Endodermal cell (in vitro differentiated cells): Measurements from ENCODE around the gene DNAH6. TPM values are rescaled to one million over a fixed set of nuclear protein-coding genes. Genes with fewer than 3 reads are reported as not detected.

ENCODE experiments used
- DNase-seq: peaks from one replicate; pipeline ENCODE4 v3.0.0-alpha.2; 2017
- H3K27ac ChIP-seq: 2 replicates; pipeline ENCODE4 v1.5.1; 2013; ENCODE audit warnings: mild to moderate bottlenecking, low read depth, low read length, moderate library complexity
- H3K27me3 ChIP-seq: 2 replicates; pipeline ENCODE4 v1.6.1; 2013; ENCODE audit warnings: mild to moderate bottlenecking, low read length, moderate library complexity; ENCODE audit not compliant: insufficient read depth, control insufficient read depth, poor library complexity, severe bottlenecking
- H3K36me3 ChIP-seq: 2 replicates; pipeline ENCODE4 v1.7.0; 2013; ENCODE audit warnings: mild to moderate bottlenecking, low read length, moderate library complexity; ENCODE audit not compliant: control insufficient read depth, insufficient read depth
- H3K4me1 ChIP-seq: one replicate; pipeline ENCODE4 v1.7.0; 2013; ENCODE audit warnings: low read length; ENCODE audit not compliant: control insufficient read depth, insufficient read depth
- H3K4me3 ChIP-seq: 2 replicates; pipeline ENCODE4 v1.5.1; 2013; ENCODE audit warnings: mild to moderate bottlenecking, low read length, moderate library complexity
- H3K9ac ChIP-seq: 2 replicates; pipeline ENCODE4 v1.6.1; 2013; ENCODE audit warnings: mild to moderate bottlenecking, low read length, moderate library complexity; ENCODE audit not compliant: poor library complexity, severe bottlenecking; ENCODE audit errors: extremely low read depth
- H3K9me3 ChIP-seq: 2 replicates; pipeline ENCODE4 v1.6.1; 2013; ENCODE audit warnings: mild to moderate bottlenecking, low read length, moderate library complexity; ENCODE audit not compliant: control insufficient read depth
- H3K27ac Mint-ChIP-seq: 2 replicates; pipeline ENCODE4 v1.8.0; 2020; ENCODE audit warnings: mixed read lengths
- H3K27me3 Mint-ChIP-seq: 2 replicates; pipeline ENCODE4 v1.8.0; 2021; ENCODE audit warnings: mild to moderate bottlenecking, mixed read lengths; ENCODE audit not compliant: insufficient read depth
- H3K36me3 Mint-ChIP-seq: 2 replicates; pipeline ENCODE4 v1.8.0; 2020; ENCODE audit warnings: low read depth, mixed read lengths
- H3K4me1 Mint-ChIP-seq: 2 replicates; pipeline ENCODE4 v1.8.0; 2020; ENCODE audit warnings: mixed read lengths
- H3K4me3 Mint-ChIP-seq: 2 replicates; pipeline ENCODE4 v1.8.0; 2020; ENCODE audit warnings: mild to moderate bottlenecking, moderate library complexity, mixed read lengths
- H3K9me3 Mint-ChIP-seq: 2 replicates; pipeline ENCODE4 v1.8.0; 2020; ENCODE audit warnings: mild to moderate bottlenecking, mixed read lengths
- CTCF ChIP-seq: fragments of 200-600 bp; sonication (generic); conservative IDR thresholded peaks from 2 replicates; pipeline ENCODE4 v1.5.0; 2021; ENCODE audit warnings: antibody characterized with exemption, mild to moderate bottlenecking
- WGBS, 2 experiments: methylation state at CpG; one replicate each; pipeline versions ENCODE4 v1.1.5 to v1.1.7; 2013; ENCODE audit warnings: missing lambda C conversion rate in 2 of 2, mixed read lengths in 1 of 2; ENCODE audit not compliant: insufficient coverage in 1 of 2, insufficient read length in 1 of 2; 5-methylcytosine and 5-hydroxymethylcytosine counted together
- total RNA-seq, 2 donors: library from RNA; stranded (reverse); fragmentation: NEBNext Ultra II Directional in 1 of 2; extraction: Animal tissue kit (Norgen Biotek cat#: 25700) in 1 of 2; gene quantifications; 2 replicates in 1 of 2; 3 replicates in 1 of 2; pipeline ENCODE4 v1.2.1, GENCODE V29; 2021

The DNAH6 gene
- total RNA-seq, 2 donors from 2014 or later: 1.6 to 2.0 TPM

- H3K27ac ChIP-seq: no peak overlapping the region
- Mint-ChIP-seq H3K36me3 (no peaks in the 10 kb centered on the region), H3K4me1 (no peaks in the 10 kb centered on the region), H3K9me3 (peaks cover 3% of the 10 kb centered on the region), H3K27ac (no peak overlapping the region), H3K27me3 (no peaks in the 10 kb centered on the region), H3K4me3 (no peak overlapping the region)
- no peaks in the 10 kb centered on the region for H3K36me3 ChIP-seq
- H3K9me3 ChIP-seq: no peaks in the 10 kb centered on the region
- no peak for DNase-seq
- no peaks in the 10 kb centered on the region for H3K4me1 ChIP-seq
- H3K9ac ChIP-seq: no peak overlapping the region
- 92 to 98% methylated on average over 5 to 6 of the region's 6 CpGs for WGBS, 2 experiments
- no peaks in the 10 kb centered on the region for H3K27me3 ChIP-seq
- H3K4me3 ChIP-seq: no peak overlapping the region
- no peak for TF ChIP-seq CTCF
Measured at GRCh38 chr2:84792856-84793522, 276.7 kb downstream of the DNAH6 start.

GRCh38 chr2:84793641-84794040, 277.3 kb downstream of the DNAH6 start:
- WGBS, 2 experiments: 88 to 92% methylated on average over 3 of the region's 4 CpGs
- no peak for TF ChIP-seq CTCF
- no peak overlapping the region for H3K4me3 ChIP-seq
- no peaks in the 10 kb centered on the region for H3K36me3 ChIP-seq
- no peaks in the 10 kb centered on the region for H3K27me3 Mint-ChIP-seq
- H3K27ac ChIP-seq: no peak overlapping the region
- H3K4me3 Mint-ChIP-seq: no peak overlapping the region
- H3K27me3 ChIP-seq: no peaks in the 10 kb centered on the region
- no peaks in the 10 kb centered on the region for H3K36me3 Mint-ChIP-seq
- no peak overlapping the region for H3K9ac ChIP-seq
- no peaks in the 10 kb centered on the region for H3K9me3 ChIP-seq
- H3K4me1 ChIP-seq: no peaks in the 10 kb centered on the region
- H3K9me3 Mint-ChIP-seq: peaks cover 3% of the 10 kb centered on the region
- no peaks in the 10 kb centered on the region for H3K4me1 Mint-ChIP-seq
- H3K27ac Mint-ChIP-seq: no peak overlapping the region
- DNase-seq: no peak

- Histone ChIP-seq H3K27ac (no peak overlapping the region), H3K36me3 (no peaks in the 10 kb centered on the region), H3K9me3 (no peaks in the 10 kb centered on the region), H3K4me1 (no peaks in the 10 kb centered on the region), H3K4me3 (no peak overlapping the region), H3K27me3 (no peaks in the 10 kb centered on the region), H3K9ac (no peak overlapping the region)
- no peaks in the 10 kb centered on the region for H3K4me1 Mint-ChIP-seq
- no peak overlapping the region for H3K27ac Mint-ChIP-seq
- no peak for DNase-seq
- H3K27me3 Mint-ChIP-seq: no peaks in the 10 kb centered on the region
- no peak for TF ChIP-seq CTCF
- no peak overlapping the region for H3K4me3 Mint-ChIP-seq
- H3K36me3 Mint-ChIP-seq: no peaks in the 10 kb centered on the region
- H3K9me3 Mint-ChIP-seq: peaks cover 3% of the 10 kb centered on the region
Measured at GRCh38 chr2:84796798-84797197, 280.5 kb downstream of the DNAH6 start.
